ENCODE data around the gene MYO5B.

Gene MYO5B

GRCh38 chr18:49846718-49847470 is 348.1 kb downstream of the MYO5B start:
- in situ Hi-C loops (cut with HindIII; ENCODE audit: low sequenced_read_pairs): no loop called here
- DNase-seq (ENCODE audit: low read depth, low spot score): no peak

GRCh38 chr18:49846361-49846662 is 348.6 kb downstream of the MYO5B start:
- no peak for TF ChIP-seq CTCF (IDR thresholded peaks at IDR 0.05; ENCODE audit: low read depth, low read length)
- in situ Hi-C loops (cut with HindIII; ENCODE audit: low sequenced_read_pairs): no loop called here
- DNase-seq (ENCODE audit: low read depth, low spot score): peak; percentile 49
- H3K4me3 ChIP-seq (ENCODE audit: low read depth, low read length): no peak overlapping the region

More at GRCh38 chr18:49846718-49847470, 348.1 kb downstream of the MYO5B start:
- TF ChIP-seq CTCF (IDR thresholded peaks at IDR 0.05; ENCODE audit: low read depth, low read length): no peak
- H3K4me3 ChIP-seq (ENCODE audit: low read depth, low read length): no peak overlapping the region

GRCh38 chr18:49845629-49846360 is 349.2 kb downstream of the MYO5B start:
- in situ Hi-C loops (cut with HindIII; ENCODE audit: low sequenced_read_pairs): no loop called here
- no peak for TF ChIP-seq CTCF (IDR thresholded peaks at IDR 0.05; ENCODE audit: low read depth, low read length)
- H3K4me3 ChIP-seq (ENCODE audit: low read depth, low read length): no peak overlapping the region
- no peak for DNase-seq (ENCODE audit: low read depth, low spot score)

- H3K4me3 ChIP-seq (ENCODE audit: low read depth, low read length): no peak overlapping the region
- no peak for DNase-seq (ENCODE audit: low read depth, low spot score)
- in situ Hi-C loops (cut with HindIII; ENCODE audit: low sequenced_read_pairs): no loop called here
- no peak for TF ChIP-seq CTCF (IDR thresholded peaks at IDR 0.05; ENCODE audit: low read depth, low read length)
Observed at GRCh38 chr18:49844903-49845302, 350.0 kb downstream of the MYO5B start.

GRCh38 chr18:49843778-49844625 is 350.9 kb downstream of the MYO5B start:
- no peak overlapping the region for H3K4me3 ChIP-seq (ENCODE audit: low read depth, low read length)
- TF ChIP-seq CTCF (IDR thresholded peaks at IDR 0.05; ENCODE audit: low read depth, low read length): no peak
- no peak for DNase-seq (ENCODE audit: low read depth, low spot score)
- in situ Hi-C loops (cut with HindIII; ENCODE audit: low sequenced_read_pairs): no loop called here

GRCh38 chr18:49843131-49843530 is 351.8 kb downstream of the MYO5B start:
- in situ Hi-C loops (cut with HindIII; ENCODE audit: low sequenced_read_pairs): no loop called here
- TF ChIP-seq CTCF (IDR thresholded peaks at IDR 0.05; ENCODE audit: low read depth, low read length): no peak
- no peak for DNase-seq (ENCODE audit: low read depth, low spot score)

More at GRCh38 chr18:49843131-49843530, 351.8 kb downstream of the MYO5B start:
- H3K4me3 ChIP-seq (ENCODE audit: low read depth, low read length): no peak overlapping the region

Data from astrocyte of the spinal cord (primary cell).